BE2C (cell line): ENCODE measurements around the gene HOXB2.

Experiments used
- DNase-seq: peaks from one replicate; pipeline ENCODE4 v3.0.0-alpha.2; 2020
- H3K27me3 ChIP-seq: fragments of 250-450 bp; sonication (Bioruptor Pico); 2 replicates; pipeline ENCODE4 v1.5.1; 2020; ENCODE audit warnings: mild to moderate bottlenecking
- H3K36me3 ChIP-seq: fragments of 250-450 bp; sonication (Bioruptor Pico); 2 replicates; pipeline ENCODE4 v1.5.1; 2020; ENCODE audit warnings: mild to moderate bottlenecking
- H3K4me1 ChIP-seq: fragments of 250-450 bp; sonication (Bioruptor Pico); 2 replicates; pipeline ENCODE4 v1.5.1; 2020
- H3K4me3 ChIP-seq: 2 replicates; pipeline ENCODE4 v1.5.1; 2011; ENCODE audit warnings: low read depth, low read length
- H3K9me3 ChIP-seq: fragments of 250-450 bp; sonication (Bioruptor Pico); 2 replicates; pipeline ENCODE4 v1.5.1; 2020
- CTCF ChIP-seq: IDR thresholded peaks from 2 replicates; pipeline ENCODE4 v1.5.1; 2012; ENCODE audit warnings: mild to moderate bottlenecking, low read depth, low read length

The HOXB2 gene

DNA sequence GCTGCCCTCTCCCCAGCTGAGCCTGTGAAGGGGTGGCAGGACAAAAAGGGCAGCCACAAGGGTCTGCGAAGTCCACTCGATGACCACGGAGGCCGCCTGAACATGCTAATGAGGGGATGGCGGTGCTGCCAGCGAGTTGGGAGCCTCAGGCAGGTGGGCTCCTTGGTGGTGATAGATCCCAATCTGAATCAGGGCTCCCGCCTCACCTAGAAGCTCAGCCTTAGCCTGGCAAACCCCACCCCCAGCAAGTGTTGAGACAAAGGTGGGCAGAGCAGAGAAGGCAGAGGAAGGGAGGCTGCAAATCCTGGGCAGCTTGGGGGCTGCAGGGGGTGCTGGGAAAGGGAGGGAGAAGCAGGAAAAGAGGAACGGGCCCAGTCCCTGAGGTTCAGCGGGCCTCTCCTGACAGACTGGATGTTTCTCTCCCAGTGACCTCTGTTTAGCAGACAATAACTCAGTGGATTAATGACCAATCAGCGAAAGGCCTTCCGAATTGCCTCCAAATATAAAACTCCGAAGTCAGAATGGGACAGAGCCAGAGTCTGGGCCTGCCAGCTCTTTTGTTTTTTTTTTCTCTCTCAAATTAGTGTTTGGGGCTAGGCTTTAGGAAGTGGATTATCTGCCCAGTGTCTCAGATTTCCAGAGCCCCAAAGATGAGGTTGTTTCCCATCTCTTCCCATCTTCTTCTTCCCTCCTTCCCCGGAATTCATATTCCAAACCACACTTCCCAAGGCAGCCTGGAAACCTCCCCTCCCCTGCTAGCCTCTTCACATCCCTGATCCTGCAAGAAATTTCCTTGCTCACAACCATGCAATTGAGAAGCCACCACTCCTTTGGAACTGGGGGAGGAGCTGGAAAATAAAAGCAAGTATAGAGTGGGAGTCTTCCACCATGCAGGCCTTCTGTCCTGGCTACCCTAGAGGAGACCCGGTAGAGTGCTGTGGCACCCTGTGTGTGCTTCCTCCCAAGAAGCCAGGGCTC, 15.2 kb upstream of the HOXB2 start:
- H3K9me3 ChIP-seq = no peaks in the 10 kb centered on the region
- no peak for TF ChIP-seq CTCF
- H3K4me1 ChIP-seq = no peaks in the 10 kb centered on the region
- no peaks in the 10 kb centered on the region for H3K36me3 ChIP-seq
- H3K27me3 ChIP-seq = peaks cover 97% of the 10 kb centered on the region
- no peak for DNase-seq
- no peak overlapping the region for H3K4me3 ChIP-seq

GRCh38 chr17:48559122-48559839, 14.4 kb upstream of the HOXB2 start:
- Histone ChIP-seq H3K4me3 (no peak overlapping the region), H3K27me3 (peaks cover 97% of the 10 kb centered on the region), H3K36me3 (no peaks in the 10 kb centered on the region), H3K4me1 (no peaks in the 10 kb centered on the region), H3K9me3 (no peaks in the 10 kb centered on the region)
- no peak for DNase-seq
- no peak for TF ChIP-seq CTCF

- Histone ChIP-seq H3K36me3 (no peaks in the 10 kb centered on the region), H3K27me3 (peaks cover 98% of the 10 kb centered on the region), H3K4me1 (no peaks in the 10 kb centered on the region), H3K9me3 (no peaks in the 10 kb centered on the region), H3K4me3 (no peak overlapping the region)
- no peak for TF ChIP-seq CTCF
- no peak for DNase-seq
These were observed 13.9 kb upstream of the HOXB2 start for GRCh38 chr17:48558831-48559121.

GRCh38 chr17:48558057-48558830, 13.3 kb upstream of the HOXB2 start:
- peaks cover 98% of the 10 kb centered on the region for H3K27me3 ChIP-seq
- no peak for TF ChIP-seq CTCF
- no peak for DNase-seq

GRCh38 chr17:48556576-48557401, 11.9 kb upstream of the HOXB2 start:
- no peak for DNase-seq
- Histone ChIP-seq H3K4me1 (no peaks in the 10 kb centered on the region), H3K4me3 (no peak overlapping the region), H3K9me3 (no peaks in the 10 kb centered on the region), H3K36me3 (no peaks in the 10 kb centered on the region), H3K27me3 (peaks cover 96% of the 10 kb centered on the region)
- no peak for TF ChIP-seq CTCF

More at GRCh38 chr17:48558057-48558830, 13.3 kb upstream of the HOXB2 start:
- no peaks in the 10 kb centered on the region for H3K36me3 ChIP-seq
- no peaks in the 10 kb centered on the region for H3K9me3 ChIP-seq
- no peaks in the 10 kb centered on the region for H3K4me1 ChIP-seq
- no peak overlapping the region for H3K4me3 ChIP-seq
